Body of pancreas (tissue), 4 donors: Measurements from ENCODE around the gene ACP2. TPM values are rescaled to one million over a fixed set of nuclear protein-coding genes. Genes with fewer than 3 reads are reported as not detected.

Experiments used
- ATAC-seq: fragments of 150-250 bp; one replicate; pipeline ENCODE4 v1.9.1; 2016
- DNase-seq, 4 donors: peaks; one replicate each; pipeline ENCODE4 v3.0.0-alpha.2; 2019
- H3K27ac ChIP-seq, 4 donors: fragments of 200-600 bp; sonication (generic); 1 replicate in 3 of 4; 2 replicates in 1 of 4; pipeline versions ENCODE4 v1.5.1 to v1.6.1; 2016 to 2019; ENCODE audit warnings: mild to moderate bottlenecking in 1 of 4, mixed read lengths in 1 of 4, moderate library complexity in 1 of 4
- H3K27me3 ChIP-seq, 2 donors: fragments of 200-600 bp; sonication (generic); one replicate each; pipeline ENCODE4 v1.6.0; 2016; ENCODE audit warnings: mild to moderate bottlenecking in 1 of 2
- H3K36me3 ChIP-seq, 2 donors: fragments of 200-600 bp; sonication (generic); replicated peaks in 1 of 2; 2 replicates each; pipeline ENCODE4 v1.5.1; 2016; ENCODE audit warnings: low read depth in 2 of 2; ENCODE audit not compliant: insufficient read depth in 1 of 2
- H3K4me1 ChIP-seq: fragments of 200-600 bp; sonication (generic); one replicate; pipeline ENCODE4 v1.6.0; 2016
- H3K4me3 ChIP-seq, 2 donors: fragments of 200-600 bp; sonication (generic); 1 replicate in 1 of 2; 2 replicates in 1 of 2; pipeline ENCODE4 v1.5.1; 2016 to 2019
- H3K9me3 ChIP-seq, 3 donors: fragments of 200-600 bp; sonication (generic); 1 replicate in 2 of 3; 2 replicates in 1 of 3; pipeline ENCODE4 v1.5.1; 2016
- POLR2A ChIP-seq, 3 donors: fragments of 450-650 bp; IDR thresholded peaks; one replicate each; pipeline ENCODE4 v1.6.1; 2016; ENCODE audit warnings: antibody characterized with exemption in 3 of 3, mild to moderate bottlenecking in 2 of 3
- WGBS, 2 donors: methylation state at CpG; one replicate each; pipeline ENCODE4 v1.1.5; 2017; 5-methylcytosine and 5-hydroxymethylcytosine counted together
- intact Hi-C: fragments of 100-400 bp; cut with DNase I; formaldehyde crosslinking; loops from one replicate; pipeline ENCODE4 v1.15.1; 2023
- total RNA-seq, 2 donors: library from RNA; depleted of rRNA; stranded (reverse); fragments of >200 nt; gene quantifications; one replicate each; pipeline ENCODE4 v1.1.0, GENCODE V29; 2016
- TF ChIP-seq, protein P1 (sequence below), 7 experiments: fragments of 450-650 bp in 4 of 7; fragments of 200-600 bp in 3 of 7; sonication (generic) in 3 of 7; IDR thresholded peaks; one replicate each; pipeline ENCODE4 v1.5.1; 2016 to 2019; ENCODE audit warnings: antibody characterized with exemption in 7 of 7

Gene ACP2
- total RNA-seq, 2 donors from 2014 or later, result 31.6 to 43.1 TPM

- no peaks in the 10 kb centered on the region for H3K9me3 ChIP-seq
- H3K4me3 ChIP-seq, result no peak overlapping the region
- H3K27me3 ChIP-seq, result no peaks in the 10 kb centered on the region
- no peak overlapping the region for H3K27ac ChIP-seq
- peaks cover 0 to 25% of the 10 kb centered on the region in 2 donors for H3K36me3 ChIP-seq
- no peak for ATAC-seq
- intact Hi-C loops, result no loop called here
- DNase-seq, result no peak
- 0% methylated on average over 1 of the region's 1 CpG for WGBS, 2 donors
- TF ChIP-seq POLR2A (IDR thresholded peaks at IDR 0.05), result no peak
- TF ChIP-seq, protein P1, sequence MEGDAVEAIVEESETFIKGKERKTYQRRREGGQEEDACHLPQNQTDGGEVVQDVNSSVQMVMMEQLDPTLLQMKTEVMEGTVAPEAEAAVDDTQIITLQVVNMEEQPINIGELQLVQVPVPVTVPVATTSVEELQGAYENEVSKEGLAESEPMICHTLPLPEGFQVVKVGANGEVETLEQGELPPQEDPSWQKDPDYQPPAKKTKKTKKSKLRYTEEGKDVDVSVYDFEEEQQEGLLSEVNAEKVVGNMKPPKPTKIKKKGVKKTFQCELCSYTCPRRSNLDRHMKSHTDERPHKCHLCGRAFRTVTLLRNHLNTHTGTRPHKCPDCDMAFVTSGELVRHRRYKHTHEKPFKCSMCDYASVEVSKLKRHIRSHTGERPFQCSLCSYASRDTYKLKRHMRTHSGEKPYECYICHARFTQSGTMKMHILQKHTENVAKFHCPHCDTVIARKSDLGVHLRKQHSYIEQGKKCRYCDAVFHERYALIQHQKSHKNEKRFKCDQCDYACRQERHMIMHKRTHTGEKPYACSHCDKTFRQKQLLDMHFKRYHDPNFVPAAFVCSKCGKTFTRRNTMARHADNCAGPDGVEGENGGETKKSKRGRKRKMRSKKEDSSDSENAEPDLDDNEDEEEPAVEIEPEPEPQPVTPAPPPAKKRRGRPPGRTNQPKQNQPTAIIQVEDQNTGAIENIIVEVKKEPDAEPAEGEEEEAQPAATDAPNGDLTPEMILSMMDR (IDR thresholded peaks at IDR 0.05), result no peak
- H3K4me1 ChIP-seq, result peaks cover 35% of the 10 kb centered on the region
These were observed 24.1 kb upstream of the ACP2 start for GRCh38 chr11:47272706-47273105.

DNA sequence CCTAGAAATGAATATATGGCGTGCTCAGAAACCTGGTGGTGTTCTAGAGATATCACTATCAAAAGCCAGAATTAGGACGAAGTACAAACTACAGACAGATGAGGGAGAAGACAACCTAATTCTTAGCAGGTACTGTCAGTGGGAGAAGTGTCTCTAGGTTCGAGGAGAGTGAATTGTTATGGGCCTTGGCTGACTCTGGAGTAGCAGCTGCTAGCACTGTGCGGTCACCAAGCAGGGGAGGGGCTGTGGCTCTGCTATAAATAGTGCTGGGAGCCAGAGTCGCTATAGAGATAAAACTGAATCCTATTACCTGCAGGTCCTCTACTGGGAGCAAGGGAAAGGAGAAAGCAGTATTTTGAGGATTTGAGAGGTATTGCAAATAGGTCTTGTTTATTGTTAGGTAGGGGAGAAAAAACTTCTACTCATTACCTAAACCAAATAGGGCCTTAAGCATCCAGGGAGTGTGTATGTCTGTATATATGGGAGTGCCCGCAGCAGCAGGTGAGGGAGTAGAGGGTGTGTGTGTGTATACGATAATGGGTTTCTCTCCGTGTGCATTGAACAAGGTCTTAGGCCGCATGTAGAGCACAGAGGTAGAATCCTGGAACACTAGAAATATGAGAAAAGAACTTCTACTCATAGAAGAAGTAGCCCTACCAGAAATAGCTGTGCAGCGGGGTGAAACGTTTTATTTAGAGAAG, 23.5 kb upstream of the ACP2 start:
- TF ChIP-seq, protein P1 (IDR thresholded peaks at IDR 0.05), result no peak
- TF ChIP-seq POLR2A (IDR thresholded peaks at IDR 0.05), result peak in 2 of 3 donors; percentile 9 to 22
- 45 to 46% methylated on average over 11 of the region's 11 CpGs for WGBS, 2 donors
- DNase-seq (peak; percentile 53 to 76 (median 70)), ATAC-seq (no peak)
- Histone ChIP-seq H3K36me3 (peaks cover 0 to 22% of the 10 kb centered on the region in 2 donors), H3K4me3 (no peak overlapping the region), H3K9me3 (no peaks in the 10 kb centered on the region), H3K27ac (peak overlapping the region; percentile 39 to 98 (median 90)), H3K27me3 (no peaks in the 10 kb centered on the region), H3K4me1 (peaks cover 35% of the 10 kb centered on the region)
- intact Hi-C loops, result no loop called here

DNA sequence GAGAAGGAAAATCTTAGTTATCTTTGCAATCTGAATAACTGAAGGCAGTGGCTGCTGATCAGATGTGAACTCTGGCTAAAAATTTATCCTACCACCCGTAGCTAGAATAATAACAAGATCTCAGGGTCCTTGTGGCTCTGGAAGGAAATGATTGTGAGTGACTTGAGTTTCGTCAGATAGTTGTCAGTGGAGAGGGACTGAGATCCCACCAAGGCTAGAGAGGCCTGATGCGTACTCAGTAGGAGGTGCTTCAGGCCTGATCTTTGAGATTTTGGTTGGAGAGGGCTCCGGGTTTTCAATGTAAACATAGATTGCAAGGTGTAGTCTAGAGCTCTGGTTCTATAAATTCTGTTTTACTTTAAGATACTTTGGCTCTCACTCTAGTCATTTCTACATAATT, 22.7 kb upstream of the ACP2 start:
- Histone ChIP-seq H3K4me3 (no peak overlapping the region), H3K27ac (peak overlapping the region in 3 of 4 donors; percentile 88 to 98 (median 93)), H3K4me1 (peaks cover 35% of the 10 kb centered on the region), H3K36me3 (peaks cover 0 to 17% of the 10 kb centered on the region in 2 donors), H3K9me3 (no peaks in the 10 kb centered on the region), H3K27me3 (no peaks in the 10 kb centered on the region)
- DNase-seq, result no peak
- ATAC-seq, result no peak
- TF ChIP-seq, protein P1 (IDR thresholded peaks at IDR 0.05), result no peak
- TF ChIP-seq POLR2A (IDR thresholded peaks at IDR 0.05), result no peak
- intact Hi-C loops, result no loop called here
- WGBS, 2 donors, result 34 to 36% methylated on average over 4 of the region's 4 CpGs

- DNase-seq (peak; percentile 36 to 50 (median 44)), ATAC-seq (no peak)
- TF ChIP-seq, protein P1 (IDR thresholded peaks at IDR 0.05), result no peak
- TF ChIP-seq POLR2A (IDR thresholded peaks at IDR 0.05), result no peak
- peak overlapping the region; percentile 88 to 98 (median 94) for H3K27ac ChIP-seq
- intact Hi-C loops, result no loop called here
- H3K9me3 ChIP-seq, result no peaks in the 10 kb centered on the region
- H3K36me3 ChIP-seq, result peaks cover 0 to 10% of the 10 kb centered on the region in 2 donors
- peak overlapping the region; percentile 74 to 85 for H3K4me3 ChIP-seq
- H3K27me3 ChIP-seq, result no peaks in the 10 kb centered on the region
- WGBS, 2 donors, result 1 to 4% methylated on average over 24 to 34 of the region's 34 CpGs
- peaks cover 35% of the 10 kb centered on the region for H3K4me1 ChIP-seq
These were observed 22.0 kb upstream of the ACP2 start for GRCh38 chr11:47270331-47271271.
